Keratinocyte (primary cell): Measurements from ENCODE around the gene PRRC2B.

Experiments
- CTCF ChIP-seq, 3 experiments: IDR thresholded peaks in 1 of 3; conservative IDR thresholded peaks in 1 of 3; optimal IDR thresholded peaks in 1 of 3; 2 replicates in 2 of 3; 3 replicates in 1 of 3; pipeline versions ENCODE3 to v1.5.1; 2011; ENCODE audit warnings: low read length in 3 of 3, mild to moderate bottlenecking in 3 of 3, moderate library complexity in 2 of 3, control low read depth in 1 of 3, inconsistent platforms in 1 of 3; ENCODE audit not compliant: insufficient read depth in 2 of 3; ENCODE audit errors: extremely low read depth in 1 of 3
- EZH2 ChIP-seq: IDR thresholded peaks from one replicate; pipeline ENCODE4 v1.6.1; 2012; ENCODE audit warnings: inconsistent platforms, mild to moderate bottlenecking, low read length, moderate library complexity

GRCh38 chr9:131480258-131480657 is 86.4 kb downstream of the PRRC2B start:
- TF ChIP-seq CTCF (optimal IDR thresholded peaks at IDR 0.05 in 1 of 3, IDR thresholded peaks at IDR 0.05 in 1 of 3, conservative IDR thresholded peaks at IDR 0.05 in 1 of 3; ENCODE audit: extremely low read depth in 1 of 3, insufficient read depth in 2 of 3, low read length in 3 of 3) (no peak), EZH2 (no peak)
